ENCODE measurements around the gene INHBB.

Gene INHBB

DNA sequence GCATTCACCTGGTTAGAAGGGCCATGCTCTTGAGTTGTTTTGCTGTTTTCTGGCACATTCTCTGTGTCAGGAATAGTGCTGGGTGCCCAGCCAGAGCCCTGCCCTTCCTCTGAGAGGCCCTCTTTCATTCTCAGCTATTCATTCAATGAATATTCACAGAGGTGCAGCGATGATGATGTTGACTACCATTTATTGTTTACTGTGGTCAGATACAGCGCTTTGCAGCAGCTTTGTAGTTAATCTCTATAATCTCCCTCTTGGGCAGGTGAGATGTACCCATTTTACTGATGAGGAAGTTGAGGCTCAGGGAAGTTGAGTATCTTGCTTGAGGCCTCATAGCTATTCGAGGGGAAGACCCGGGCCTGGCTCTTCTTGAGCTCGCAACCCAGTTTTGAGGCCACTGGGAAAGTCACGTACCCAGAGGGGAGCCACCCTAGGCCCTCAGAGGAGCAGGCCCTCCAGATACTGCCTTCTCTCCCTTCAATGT is 9.9 kb downstream of the INHBB start:
- DNase-seq (ENCODE audit: low spot score) = no peak

DNA sequence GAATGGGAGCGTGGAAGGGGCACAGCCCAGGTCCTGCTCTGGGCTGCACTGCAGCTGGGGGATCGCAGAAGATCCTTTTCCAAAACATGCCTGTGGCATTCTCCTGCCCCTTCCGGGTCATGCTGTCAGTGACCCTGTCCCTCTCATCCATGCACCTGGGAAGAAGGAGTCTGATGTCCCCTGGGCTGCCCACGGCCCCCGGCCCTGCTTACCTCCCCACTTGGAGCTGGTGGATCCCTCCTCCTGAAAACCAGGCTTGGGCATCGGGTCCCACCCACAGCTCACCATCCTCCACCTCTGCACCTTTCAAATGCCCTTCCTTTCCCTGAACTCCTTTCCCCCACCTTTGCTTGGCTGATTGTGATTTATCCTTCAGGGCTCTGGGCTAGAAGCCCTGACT is 11.8 kb downstream of the INHBB start:
- no peak for DNase-seq (ENCODE audit: low spot score)

DNA sequence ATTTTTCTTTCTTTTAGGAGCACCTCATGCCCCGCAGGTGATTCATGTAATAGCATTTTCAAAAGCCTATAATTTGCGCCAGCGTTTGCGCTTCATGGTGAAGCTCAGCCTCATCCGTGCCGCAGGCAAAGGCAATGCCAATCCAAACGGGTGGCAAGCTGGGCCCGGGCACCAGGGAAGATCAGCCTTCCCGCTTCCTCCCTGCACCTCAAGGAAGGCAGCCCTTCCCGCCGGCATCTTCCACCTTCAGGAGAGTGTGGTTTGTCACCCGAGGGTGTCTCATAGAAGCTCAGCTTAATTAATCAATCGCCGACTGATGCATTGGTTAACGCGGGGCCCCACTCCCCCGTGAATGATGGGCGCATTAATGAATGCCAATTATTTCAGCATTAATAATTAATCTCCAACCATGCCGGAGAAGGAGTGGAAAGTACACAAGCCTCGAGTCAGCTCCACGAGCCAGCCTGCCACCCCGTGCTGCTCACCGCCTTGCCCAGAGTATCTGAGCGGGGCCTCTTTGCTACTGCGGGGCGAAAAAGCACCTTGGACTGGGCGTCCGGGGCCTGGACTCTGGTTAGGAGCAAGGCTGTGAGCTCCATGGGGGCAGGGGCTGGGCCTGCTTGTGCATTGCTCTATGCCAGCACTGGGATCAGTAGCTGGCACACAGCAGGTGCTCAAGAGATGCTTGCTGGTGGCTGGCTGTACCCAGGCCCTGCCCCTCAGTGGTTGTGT is 13.0 kb downstream of the INHBB start:
- DNase-seq (ENCODE audit: low spot score) = no peak

DNA sequence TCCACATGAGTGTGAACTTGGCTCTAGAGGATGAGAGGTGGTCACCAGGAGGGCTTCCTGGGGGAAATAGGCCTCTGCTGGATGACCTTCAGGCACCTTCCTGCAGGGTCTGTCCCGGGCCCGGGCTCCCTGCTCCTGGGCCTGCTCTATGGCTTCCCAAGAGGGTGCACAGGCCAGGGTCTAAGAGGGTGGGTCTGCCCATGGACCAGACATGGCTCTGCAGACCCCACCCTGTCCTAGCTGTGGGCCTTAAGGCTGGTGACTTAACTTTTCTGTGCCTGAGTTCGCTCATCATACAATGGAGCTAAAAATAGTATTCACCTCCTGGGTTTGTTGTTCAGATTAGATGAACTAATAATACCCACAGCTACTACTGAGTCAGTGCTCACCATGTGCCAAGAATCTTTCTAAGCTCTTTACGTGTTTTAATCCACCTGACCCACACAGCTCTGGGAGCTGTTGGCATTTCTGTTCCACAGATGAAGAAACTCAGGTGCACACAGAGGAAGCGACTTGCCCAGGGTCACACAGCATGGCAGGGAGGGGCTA is 14.4 kb downstream of the INHBB start:
- no peak for DNase-seq (ENCODE audit: low spot score)

DNA sequence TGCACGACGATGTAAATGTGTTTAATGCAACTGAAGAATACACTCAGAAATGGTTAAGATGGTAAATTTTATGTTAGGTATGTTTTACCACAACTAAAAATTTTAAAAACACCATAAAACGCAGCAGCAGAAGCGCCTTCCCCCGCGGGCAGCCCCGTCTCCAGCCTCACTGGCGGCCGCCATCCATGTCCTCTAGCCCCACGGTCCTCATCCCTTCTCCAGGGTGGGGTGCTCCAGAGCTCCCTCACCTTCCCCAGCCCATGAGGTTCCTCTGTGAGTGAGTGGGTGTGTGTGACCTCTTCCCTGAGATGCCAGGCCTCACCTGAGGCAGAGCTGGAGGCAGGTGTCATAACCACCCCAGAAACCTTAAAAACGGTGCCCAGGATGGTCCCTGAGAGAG is 17.0 kb downstream of the INHBB start:
- DNase-seq (ENCODE audit: low spot score) = no peak

DNA sequence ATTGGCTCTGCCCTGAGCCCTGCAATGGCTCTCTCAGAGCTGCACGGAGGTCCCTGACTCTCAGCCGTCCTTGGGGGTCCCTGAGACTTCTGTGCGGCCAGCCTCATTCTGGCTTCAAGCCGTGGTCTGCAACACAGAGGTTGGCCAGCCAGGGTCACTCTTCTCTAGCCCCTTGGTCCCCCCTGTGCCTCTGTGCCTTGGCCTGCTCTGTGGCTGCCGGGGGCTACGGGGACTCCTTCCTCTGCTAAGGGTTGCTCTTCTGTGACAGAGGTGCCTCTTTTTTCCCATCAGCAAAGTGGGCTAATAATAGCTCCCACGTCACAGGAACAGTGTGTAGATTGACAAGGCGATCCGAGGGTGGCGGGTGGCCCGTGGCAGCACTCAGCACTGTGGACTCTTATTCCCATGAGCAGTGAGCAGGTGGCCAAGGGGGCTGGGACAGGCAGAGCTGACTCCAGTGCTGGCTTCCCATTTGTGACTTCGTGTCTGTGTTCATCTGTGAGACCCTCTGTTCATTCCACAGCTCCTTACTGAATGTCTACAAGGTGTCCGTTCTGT is 19.4 kb downstream of the INHBB start:
- no peak for DNase-seq (ENCODE audit: low spot score)

DNA sequence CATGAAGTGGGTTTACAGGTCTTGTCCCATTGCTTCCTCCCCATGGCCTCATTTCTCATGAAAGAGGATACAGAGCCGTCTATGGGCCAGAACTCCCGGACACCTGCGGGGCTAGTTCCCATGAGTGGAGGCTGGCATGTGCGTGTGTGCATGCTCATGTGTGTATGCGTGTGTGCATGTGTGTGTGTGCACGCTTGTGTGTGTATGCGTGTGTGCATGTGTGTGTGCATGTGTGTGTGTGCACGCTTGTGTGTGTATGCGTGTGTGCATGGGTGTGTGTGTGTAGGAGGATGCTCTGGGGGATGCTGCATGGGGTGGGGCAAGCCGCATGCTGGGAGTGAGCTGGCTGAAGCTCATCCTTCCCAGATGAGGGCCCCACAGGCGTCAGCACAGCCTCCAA is 20.8 kb downstream of the INHBB start:
- no peak for DNase-seq (ENCODE audit: low spot score)

DNA sequence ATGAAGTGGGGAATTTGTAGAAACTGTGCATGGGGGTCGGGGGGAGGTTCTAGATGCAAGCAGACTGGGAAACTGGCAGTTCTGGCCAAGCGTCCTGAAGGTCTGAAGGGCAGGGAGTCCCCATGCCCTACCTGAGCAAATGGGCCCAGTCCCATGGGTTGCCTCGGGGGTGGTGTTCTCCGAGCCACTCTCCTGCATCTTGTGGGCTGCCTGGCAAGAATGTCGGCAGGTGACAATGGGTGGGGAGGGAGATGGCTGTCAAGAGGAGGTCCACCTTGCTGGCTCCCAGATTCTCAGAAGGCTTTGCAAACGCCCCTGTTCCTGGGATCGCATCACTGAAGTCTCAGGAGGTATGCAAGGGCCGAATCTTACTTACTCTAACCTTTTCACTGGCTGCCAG is 21.3 kb downstream of the INHBB start:
- no peak for DNase-seq (ENCODE audit: low spot score)

DNA sequence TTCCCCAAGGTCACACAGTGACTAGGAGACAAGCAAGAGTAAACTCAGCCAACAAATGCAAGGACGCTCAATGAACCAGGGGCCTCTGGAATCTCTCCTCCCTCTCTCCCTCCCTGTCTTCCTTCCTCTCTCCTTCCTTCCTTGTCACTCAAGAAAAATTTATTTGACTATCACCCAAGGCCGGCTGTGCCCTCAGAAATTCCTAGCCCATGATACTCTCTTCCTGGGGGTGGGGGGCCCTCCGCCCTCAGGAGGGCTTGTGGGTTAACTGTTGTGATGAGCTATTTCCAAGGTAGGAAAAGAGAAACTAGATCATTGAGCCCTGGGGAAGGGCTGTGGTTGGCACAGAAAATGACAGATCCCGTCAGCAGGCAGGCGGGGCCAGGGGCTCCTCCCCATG is 21.7 kb downstream of the INHBB start:
- no peak for DNase-seq (ENCODE audit: low spot score)

DNA sequence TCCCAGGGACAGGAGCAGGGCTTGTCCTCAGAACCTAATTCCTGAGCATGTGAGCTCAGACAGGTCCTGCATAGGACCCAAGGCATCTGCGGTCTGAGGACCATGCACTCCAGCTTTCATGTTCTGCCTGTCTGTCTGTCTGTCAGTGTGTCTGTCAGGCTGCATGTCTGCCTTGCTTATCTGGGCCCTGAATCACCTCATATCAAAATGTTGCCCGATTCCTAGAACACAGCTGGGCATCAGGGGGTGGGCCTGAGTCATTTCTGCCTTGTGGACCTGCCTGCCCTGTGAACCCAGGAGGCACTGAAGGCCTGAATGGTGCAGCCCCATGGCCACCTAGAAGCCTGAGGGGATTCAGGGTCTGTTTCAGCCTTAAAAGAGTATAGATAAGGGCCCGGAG is 22.1 kb downstream of the INHBB start:
- DNase-seq (ENCODE audit: low spot score) = no peak

DNA sequence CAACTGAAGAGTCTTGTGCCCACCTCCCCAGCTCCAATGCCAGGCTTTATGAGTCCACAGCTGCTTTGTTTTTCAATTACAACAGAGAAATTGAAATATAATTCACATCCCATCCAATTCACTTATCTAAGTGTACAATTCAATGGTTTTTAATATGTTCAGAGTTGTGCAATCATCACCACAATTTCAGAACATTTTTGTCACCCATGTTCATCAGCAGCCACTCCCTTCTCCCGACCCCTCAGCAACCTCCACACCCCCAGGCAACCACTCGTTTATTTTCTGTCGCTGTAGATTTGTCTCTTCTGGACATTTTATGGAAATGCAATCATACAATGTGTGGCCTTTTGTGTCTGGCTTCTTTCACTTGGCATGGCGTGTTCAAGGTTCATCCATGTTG is 23.3 kb downstream of the INHBB start:
- no peak for DNase-seq (ENCODE audit: low spot score)

DNA sequence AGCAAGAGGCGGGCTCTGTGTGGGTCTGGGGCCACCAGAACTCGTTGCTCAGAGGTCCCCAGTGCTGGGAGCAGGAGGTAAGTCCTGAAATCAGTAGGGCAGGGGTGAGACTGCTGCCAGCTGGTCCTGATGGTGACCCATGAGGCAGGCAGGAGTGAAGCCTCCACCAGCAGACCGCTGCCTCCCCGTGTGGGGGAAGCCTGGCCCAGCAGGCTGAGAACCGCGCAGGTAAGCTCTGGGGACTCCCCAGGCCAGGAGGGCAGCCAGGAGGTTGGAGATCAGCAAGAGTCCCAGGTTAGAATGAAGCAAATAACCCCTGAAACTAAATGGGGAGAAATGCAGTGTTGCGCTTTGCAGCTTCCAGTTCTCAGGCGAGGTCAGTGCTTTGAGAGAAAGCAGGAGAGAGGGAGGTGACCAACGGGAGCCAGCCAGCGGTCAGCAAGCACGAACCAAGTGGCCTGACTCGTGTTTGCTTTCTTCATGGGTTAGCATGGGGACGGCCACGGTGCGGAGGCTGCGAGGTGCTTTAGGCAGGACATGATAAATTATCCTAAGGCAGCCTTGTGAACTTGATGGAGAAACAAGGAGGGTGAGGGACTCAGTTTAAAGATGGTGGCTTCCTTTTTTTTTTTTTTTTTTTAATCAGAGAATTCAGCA is 26.2 kb downstream of the INHBB start:
- DNase-seq (ENCODE audit: low spot score) = no peak

DNA sequence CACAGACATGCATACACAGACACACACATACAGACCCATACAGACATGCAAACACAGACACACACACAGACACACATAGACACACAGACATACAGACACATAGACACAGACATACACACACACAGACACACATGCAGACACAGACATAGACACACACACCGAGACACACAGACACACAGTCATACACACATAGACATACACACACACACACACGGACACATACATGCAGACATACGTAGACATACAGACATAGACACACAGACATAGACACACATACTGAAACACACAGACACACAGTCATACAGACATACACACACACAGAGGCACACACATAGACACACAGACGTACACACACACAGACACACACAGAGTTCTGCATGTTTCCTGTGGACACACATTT is 26.9 kb downstream of the INHBB start:
- DNase-seq (ENCODE audit: low spot score) = no peak

DNA sequence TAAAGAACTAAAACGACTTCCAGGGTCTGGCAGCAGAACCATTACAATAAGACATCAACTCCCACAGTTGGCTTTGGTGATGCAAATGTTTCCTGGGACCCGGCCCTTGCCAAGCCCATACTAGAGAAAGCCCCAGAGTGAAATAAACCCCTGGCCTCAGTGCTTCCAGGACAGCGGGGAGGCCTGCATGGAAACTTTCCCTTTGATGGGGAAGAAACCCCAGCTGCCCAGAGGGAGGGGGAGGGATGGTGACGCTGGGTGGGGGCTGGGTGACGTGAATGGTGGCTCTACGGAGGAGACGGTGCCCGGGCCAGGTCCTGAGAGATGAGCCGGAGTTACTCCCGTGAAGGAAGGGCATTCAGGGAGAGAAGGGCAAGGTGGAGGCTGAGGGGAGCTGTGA is 27.5 kb downstream of the INHBB start:
- no peak for DNase-seq (ENCODE audit: low spot score)

DNA sequence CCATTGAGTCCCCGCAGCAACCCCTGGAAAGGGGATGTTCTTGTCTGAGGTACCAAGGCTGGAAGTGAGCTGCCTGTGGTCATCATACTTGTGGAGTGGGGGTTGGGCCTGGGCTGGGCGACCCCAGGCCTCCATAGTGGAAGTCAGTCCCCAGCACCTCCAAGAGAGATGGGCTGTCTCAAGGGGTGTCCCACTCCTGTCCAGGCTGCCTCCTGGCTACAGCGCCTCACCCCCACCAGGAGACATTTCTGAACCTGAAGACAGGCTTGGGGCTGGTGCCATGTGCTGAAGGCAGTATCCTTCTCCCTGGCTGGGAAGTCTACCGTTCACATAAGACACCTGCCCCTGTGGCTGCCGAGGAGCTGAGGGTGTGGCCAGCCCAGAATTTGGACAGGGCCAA is 28.9 kb downstream of the INHBB start:
- DNase-seq (ENCODE audit: low spot score) = no peak

DNA sequence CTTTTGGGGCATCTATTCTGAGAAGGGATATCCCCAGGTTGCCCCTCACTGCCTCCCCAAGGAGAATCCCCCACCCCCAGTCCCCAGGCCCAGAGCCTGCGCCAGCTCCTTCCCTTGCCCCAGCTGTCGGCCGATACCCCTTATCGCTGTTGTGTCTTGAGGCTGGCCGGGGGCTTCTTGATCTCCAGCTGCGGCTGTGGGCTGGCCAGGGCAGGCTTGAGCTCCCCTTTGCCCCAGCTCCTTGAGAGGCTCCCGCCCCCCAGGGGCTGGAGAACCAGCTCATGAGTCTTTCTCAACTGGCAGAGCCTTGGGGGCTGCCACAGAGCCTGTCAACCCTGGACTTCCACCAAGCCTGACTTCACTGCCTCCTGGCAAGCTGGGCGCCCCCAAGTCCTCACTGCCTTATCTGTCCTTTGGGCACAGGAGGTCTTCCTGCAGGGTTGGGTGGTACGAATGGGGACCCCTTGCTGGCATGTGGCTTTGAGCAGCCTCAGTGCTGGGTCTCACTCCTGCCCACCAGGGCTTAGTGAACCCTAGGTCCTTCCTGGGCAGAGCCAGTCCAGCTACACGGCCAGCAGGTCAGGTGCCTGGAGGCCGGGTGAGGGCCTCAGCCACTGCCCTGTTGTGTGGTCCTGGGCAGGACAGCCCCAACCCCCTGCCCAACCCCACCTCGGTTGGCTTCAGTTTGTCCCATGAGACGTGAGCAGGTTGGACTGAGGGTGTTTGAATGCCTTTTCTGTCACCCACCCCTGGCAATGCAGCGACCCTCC is 29.5 kb downstream of the INHBB start:
- no peak for DNase-seq (ENCODE audit: low spot score)

DNA sequence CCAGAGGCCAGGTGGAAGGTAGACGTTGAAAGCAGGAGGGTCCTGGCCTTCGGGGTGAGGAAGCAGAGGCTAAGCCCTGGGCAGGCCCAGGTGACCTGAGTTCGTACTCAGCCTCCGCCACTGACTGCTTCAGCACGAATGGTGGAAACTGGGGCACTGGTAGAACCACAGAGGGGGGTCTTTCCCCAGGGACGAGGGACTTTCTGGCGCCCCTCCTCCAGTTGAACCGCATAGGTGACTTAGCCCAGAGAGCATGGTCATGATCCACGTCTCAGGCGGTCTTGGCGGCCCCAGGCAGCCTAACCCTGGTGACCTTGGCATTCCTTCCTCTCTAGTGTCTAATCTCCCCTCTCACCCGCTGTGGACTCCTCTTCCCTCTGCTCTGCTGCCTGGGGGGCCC is 30.2 kb downstream of the INHBB start:
- DNase-seq (ENCODE audit: low spot score) = no peak

DNA sequence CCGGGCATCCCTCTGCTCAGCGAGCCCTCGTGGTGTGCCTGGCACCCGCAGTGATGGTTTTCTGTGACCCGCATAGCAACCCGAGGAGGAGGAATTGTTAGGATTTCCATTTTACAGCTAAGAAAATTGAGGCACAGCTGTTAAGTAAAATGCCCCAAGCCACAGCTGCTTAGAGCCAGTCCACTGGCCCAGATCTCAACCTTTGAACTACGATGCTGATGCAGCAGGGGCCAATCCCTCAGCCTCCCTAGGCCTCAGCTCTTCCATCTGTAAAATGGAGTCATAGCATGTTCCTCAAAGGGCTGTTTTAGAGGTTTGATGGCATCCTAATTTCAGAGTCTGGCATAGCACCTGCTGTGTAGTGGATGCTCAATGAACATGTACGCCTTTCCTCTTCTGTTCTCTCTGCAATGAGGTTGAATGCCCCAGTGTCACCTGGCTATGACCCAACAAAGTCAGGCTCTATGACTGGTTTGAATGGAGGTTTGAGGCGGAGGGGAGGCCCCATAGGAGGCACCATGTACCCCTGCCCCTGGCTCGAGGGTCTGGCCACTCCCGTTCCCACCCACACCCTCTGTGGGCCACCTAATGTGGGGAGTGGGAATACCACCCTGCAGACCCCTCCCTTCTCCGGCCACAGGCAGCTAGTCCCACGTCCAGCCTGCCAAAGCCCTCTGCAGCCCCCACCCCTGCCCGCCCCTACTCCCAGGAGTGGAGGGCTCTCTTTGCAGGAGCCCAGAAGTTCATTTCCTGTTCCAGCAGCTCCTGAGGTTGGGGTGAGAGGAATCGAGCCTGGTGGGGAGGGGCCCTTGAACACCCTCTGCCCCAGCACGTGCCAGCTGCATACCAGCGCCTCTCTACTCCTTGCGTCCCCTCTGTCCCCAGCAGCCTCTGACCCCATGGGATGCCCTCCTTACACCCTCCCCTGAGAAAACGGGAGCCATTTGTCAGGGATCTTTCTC is 31.0 kb downstream of the INHBB start:
- DNase-seq (ENCODE audit: low spot score) = no peak

DNA sequence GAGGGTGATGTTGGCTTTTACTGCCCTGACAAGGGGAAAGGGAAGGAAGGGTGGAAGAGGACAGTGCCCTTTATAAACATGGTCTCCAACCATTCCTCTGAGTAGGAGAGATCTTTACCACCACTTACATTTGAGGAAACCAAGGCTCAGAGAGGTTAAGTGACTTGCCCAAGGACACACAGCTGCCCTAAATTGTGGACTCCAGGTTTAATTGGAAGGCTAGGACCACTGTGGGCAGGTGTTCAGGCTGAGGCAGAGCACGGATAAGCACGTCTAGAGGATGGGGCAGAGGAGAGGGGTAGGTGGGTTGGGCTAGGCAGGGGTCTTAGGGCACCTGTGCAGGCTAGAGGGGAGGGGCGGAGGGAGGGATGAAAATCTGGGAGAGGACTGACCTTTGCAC is 32.7 kb downstream of the INHBB start:
- no peak for DNase-seq (ENCODE audit: low spot score)

DNA sequence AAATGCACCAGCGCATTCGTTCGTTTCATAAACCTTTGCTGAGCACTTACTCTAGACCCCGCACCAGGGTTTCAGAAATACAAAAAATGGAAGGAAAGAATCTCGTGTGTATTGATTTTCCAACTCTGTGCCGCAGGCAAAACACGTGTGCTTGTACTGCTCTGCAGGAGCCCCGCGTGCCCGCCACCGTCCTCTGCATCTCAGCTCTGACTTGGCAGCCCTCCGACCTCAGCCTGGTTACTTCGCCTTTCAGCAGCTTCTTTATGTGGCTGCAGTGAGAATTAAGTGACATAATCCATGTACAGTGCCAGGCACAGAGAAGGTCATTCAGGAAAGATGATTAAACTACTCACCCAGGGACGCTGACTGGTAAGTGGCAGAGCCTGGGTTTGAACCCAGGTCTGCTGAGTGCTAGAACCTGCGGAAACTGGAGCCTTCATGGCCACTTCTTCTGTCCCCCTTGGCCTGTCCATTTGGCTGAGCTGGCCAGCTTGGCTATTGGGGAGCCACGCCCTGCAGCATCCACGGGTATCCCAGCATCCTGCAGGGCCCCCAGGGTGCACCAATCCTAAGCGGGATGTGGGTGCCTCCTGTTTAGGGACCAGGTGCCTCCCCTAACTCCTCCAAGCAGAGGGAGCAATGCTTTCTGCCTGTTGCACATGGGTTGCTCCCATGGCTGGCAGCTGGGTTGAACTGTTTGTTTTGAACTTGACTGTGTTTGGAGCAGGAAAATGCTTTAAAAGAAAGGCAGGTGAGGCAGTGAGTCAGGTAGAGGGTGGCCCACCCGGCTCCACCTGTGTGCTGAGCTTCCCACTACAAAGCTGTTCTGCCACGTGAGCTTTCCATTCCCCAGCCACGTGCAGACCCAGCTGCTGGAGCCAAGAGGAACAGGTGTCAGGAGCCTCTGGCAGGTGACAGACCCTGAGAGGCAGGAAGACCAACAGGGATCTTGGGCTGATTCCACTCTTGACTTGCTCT is 34.3 kb downstream of the INHBB start:
- DNase-seq (ENCODE audit: low spot score) = no peak

Measured in pons (tissue), 1 donor.